ENCODE results near the gene PAK1.

The PAK1 gene

GRCh38 chr11:77442394-77443053 is 31.4 kb downstream of the PAK1 start:
- Histone ChIP-seq H3K27me3 (no peaks in the 10 kb centered on the region), H3K4me3 (no peak overlapping the region), H3K4me2 (no peak overlapping the region), H3K9me3 (no peaks in the 10 kb centered on the region), H3K9ac (no peak overlapping the region), H3K27ac (no peak overlapping the region), H3K4me1 (peaks cover 53% of the 10 kb centered on the region), H4K20me1 (peaks cover 33% of the 10 kb centered on the region), H3K36me3 (0 out of 2 replicates have a peak, but pooled peaks cover 6% of the 10 kb centered on the region)
- TF ChIP-seq Cebpa-rat (IDR thresholded peaks at IDR 0.05) = no peak

DNA sequence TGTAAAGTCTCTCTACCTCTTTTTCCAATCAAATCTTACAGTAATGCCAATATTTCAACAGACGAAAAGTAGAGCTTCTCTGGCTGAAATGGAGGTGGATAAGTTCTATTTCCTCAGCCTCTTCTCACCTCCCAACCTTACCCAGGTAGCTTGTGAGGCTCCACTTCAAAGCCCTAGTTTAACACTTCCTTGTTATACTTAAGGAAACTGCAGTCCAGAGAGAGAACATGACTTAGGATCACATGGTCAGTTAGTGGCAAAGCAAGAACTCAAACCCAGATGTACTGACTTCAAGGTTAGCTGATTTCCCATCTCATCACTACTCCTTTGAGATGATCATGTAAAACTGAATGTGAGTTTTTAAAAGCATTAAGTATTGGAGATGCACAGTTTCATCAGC is 32.5 kb downstream of the PAK1 start:
- H3K4me2 ChIP-seq = no peak overlapping the region; the same call in 1 of the 2 replicates

DNA sequence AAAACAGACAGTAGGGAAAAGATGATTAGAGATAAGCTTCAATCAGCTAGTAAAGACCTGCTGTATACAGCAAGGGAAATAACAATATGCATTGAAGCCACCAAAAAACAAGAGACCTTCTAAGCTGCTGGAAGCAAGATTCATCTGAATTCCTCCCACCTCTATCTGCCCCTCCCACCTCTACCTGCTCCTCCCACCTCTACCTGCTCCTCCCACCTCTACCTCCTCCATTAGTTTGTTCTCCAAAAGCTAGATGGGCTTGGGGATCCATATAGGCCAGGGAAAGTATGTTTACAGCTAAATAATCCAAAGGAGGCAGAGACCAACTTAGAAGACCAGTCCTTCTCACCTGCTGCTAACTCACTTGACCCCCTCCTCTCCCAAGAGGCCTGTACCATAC is 33.2 kb downstream of the PAK1 start:
- Histone ChIP-seq H3K27ac (no peak overlapping the region), H3K4me3 (no peak overlapping the region), H3K4me2 (no peak overlapping the region), H4K20me1 (peaks cover 31% of the 10 kb centered on the region), H3K4me1 (peaks cover 61% of the 10 kb centered on the region), H3K36me3 (0 out of 2 replicates have a peak, but pooled peaks cover 6% of the 10 kb centered on the region), H3K9me3 (no peaks in the 10 kb centered on the region), H3K27me3 (no peaks in the 10 kb centered on the region), H3K9ac (no peak overlapping the region)
- no peak for TF ChIP-seq Cebpa-rat (IDR thresholded peaks at IDR 0.05)

More for the DNA sequence above, 32.5 kb downstream of the PAK1 start:
- H3K36me3 ChIP-seq = 0 out of 2 replicates have a peak, but pooled peaks cover 6% of the 10 kb centered on the region
- peaks cover 59% of the 10 kb centered on the region for H3K4me1 ChIP-seq
- no peak overlapping the region for H3K27ac ChIP-seq
- H3K9ac ChIP-seq = no peak overlapping the region
- H3K9me3 ChIP-seq = no peaks in the 10 kb centered on the region
- no peak overlapping the region for H3K4me3 ChIP-seq
- peaks cover 32% of the 10 kb centered on the region for H4K20me1 ChIP-seq
- TF ChIP-seq Cebpa-rat (IDR thresholded peaks at IDR 0.05) = no peak
- H3K27me3 ChIP-seq = no peaks in the 10 kb centered on the region

DNA sequence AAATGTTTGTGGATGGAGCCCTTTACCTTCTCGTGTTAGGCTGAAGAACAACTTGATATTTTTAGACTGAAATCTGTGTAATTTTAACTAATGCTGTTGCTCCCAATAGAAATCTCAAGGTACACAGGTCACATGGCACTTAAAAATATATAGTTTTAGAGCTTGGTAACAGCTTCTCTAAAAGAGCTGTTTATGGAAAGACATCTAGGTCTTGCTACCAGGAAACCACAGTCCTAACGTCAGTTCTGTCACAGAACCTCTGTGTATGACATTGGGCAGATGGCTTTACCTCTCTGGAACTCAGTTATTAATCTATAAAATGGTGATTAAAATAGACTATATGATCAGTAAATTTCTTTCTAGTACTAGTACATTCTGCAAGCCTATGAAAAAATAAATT is 35.4 kb downstream of the PAK1 start:
- H3K27me3 ChIP-seq = no peaks in the 10 kb centered on the region
- no peaks in the 10 kb centered on the region for H3K9me3 ChIP-seq
- no peak overlapping the region for H3K9ac ChIP-seq
- peaks cover 24% of the 10 kb centered on the region; the same call in 1 of the 2 replicates for H4K20me1 ChIP-seq
- peaks cover 55% of the 10 kb centered on the region for H3K4me1 ChIP-seq
- no peak overlapping the region for H3K4me3 ChIP-seq
- peak overlapping the region; percentile 70 for H3K4me2 ChIP-seq
- 0 out of 2 replicates have a peak, but pooled peaks cover 6% of the 10 kb centered on the region for H3K36me3 ChIP-seq
- TF ChIP-seq Cebpa-rat (IDR thresholded peaks at IDR 0.05) = no peak
- H3K27ac ChIP-seq = peak overlapping the region; percentile 61

DNA sequence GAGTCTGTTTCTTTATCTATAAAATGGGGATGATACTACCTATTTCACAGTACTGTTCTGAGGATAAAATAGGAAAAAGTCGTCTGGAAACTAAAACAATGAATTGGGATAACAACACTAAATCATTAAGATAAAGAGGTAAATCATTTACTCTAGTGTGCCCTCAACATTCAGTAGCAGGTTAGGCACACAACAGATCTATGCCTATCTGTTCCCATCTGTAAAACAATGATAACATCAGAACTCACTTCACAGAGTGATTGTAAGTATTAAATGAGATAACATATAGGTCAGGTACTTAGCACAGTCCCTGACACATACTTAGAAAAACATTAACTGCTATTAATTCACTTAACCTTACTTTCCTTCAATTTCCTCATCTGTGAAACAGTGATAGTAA is 36.9 kb downstream of the PAK1 start:
- Histone ChIP-seq H3K4me2 (peak overlapping the region; percentile 63), H3K9me3 (no peaks in the 10 kb centered on the region), H3K4me1 (peaks cover 55% of the 10 kb centered on the region), H3K4me3 (no peak overlapping the region), H3K9ac (no peak overlapping the region), H3K27ac (no peak overlapping the region), H3K27me3 (no peaks in the 10 kb centered on the region), H3K36me3 (no peaks in the 10 kb centered on the region), H4K20me1 (peaks cover 27% of the 10 kb centered on the region; the same call in 1 of the 2 replicates)
- TF ChIP-seq Cebpa-rat (IDR thresholded peaks at IDR 0.05) = no peak

GRCh38 chr11:77436506-77436905 is 37.4 kb downstream of the PAK1 start:
- Histone ChIP-seq H3K9ac (no peak overlapping the region), H3K4me2 (peak overlapping the region; percentile 63), H3K4me1 (peaks cover 52% of the 10 kb centered on the region), H3K27me3 (no peaks in the 10 kb centered on the region), H4K20me1 (peaks cover 27% of the 10 kb centered on the region; the same call in 1 of the 2 replicates), H3K27ac (peak overlapping the region; percentile 44; the same call in 1 of the 2 replicates), H3K9me3 (no peaks in the 10 kb centered on the region), H3K36me3 (no peaks in the 10 kb centered on the region), H3K4me3 (no peak overlapping the region)
- no peak for TF ChIP-seq Cebpa-rat (IDR thresholded peaks at IDR 0.05)

DNA sequence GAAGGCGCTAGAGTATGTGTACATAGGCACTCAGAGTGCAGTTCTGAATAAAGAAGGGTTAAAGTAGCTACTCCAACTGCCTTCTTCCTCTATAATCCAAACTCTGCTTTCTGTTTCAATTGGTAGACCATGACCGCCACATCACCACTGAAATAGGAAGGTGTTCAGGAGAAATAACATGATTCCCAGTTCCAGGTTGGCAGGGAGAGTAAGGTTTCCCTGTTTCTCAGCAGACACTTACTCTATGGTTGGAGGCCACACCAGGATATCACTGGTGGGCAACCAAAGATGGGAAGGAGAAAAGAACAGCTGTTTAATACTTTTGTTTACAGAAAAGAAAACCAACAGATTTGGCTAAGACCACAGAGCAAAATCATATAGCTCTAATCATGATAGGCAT is 37.9 kb downstream of the PAK1 start:
- TF ChIP-seq Cebpa-rat (IDR thresholded peaks at IDR 0.05) = no peak
- Histone ChIP-seq H3K4me3 (no peak overlapping the region), H3K4me1 (peaks cover 47% of the 10 kb centered on the region), H3K27me3 (no peaks in the 10 kb centered on the region), H3K27ac (peak overlapping the region; percentile 44), H4K20me1 (peaks cover 23% of the 10 kb centered on the region; the same call in 1 of the 2 replicates), H3K36me3 (no peaks in the 10 kb centered on the region), H3K9ac (no peak overlapping the region), H3K9me3 (no peaks in the 10 kb centered on the region), H3K4me2 (peak overlapping the region; percentile 63)

- Histone ChIP-seq H3K9me3 (no peaks in the 10 kb centered on the region), H3K27ac (no peak overlapping the region), H3K27me3 (no peaks in the 10 kb centered on the region), H3K9ac (no peak overlapping the region), H3K4me3 (no peak overlapping the region), H3K4me2 (no peak overlapping the region), H3K4me1 (peaks cover 14% of the 10 kb centered on the region), H3K36me3 (no peaks in the 10 kb centered on the region; the same call in 1 of the 2 replicates), H4K20me1 (peaks cover 33% of the 10 kb centered on the region)
- TF ChIP-seq Cebpa-rat (IDR thresholded peaks at IDR 0.05) = no peak
Observed at GRCh38 chr11:77431813-77432212, 42.1 kb downstream of the PAK1 start.

DNA sequence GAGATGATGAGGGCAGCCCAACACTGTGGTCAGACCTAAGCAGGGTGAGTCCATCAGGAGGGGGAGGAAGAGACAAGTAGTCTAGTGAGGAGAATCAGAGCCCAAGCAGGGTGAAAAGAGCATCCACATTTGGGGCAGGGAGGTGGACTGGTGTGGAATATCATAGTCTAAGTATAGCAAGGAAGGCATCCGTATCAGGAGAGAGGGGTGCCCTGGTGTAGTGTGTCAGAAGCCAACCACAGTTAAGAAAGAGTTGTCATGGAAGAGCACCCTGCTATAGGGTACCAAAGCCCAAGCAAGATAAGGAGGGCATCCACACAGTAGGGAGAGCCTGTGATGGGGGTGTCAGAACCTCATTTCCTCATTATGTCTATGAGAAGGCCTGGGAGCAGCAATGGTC is 45.3 kb downstream of the PAK1 start:
- no peaks in the 10 kb centered on the region; the same call in 1 of the 2 replicates for H3K36me3 ChIP-seq
- no peak overlapping the region for H3K9ac ChIP-seq
- no peaks in the 10 kb centered on the region for H3K4me1 ChIP-seq
- no peak overlapping the region for H3K4me2 ChIP-seq
- H3K27ac ChIP-seq = no peak overlapping the region
- no peaks in the 10 kb centered on the region for H3K9me3 ChIP-seq
- TF ChIP-seq Cebpa-rat (IDR thresholded peaks at IDR 0.05) = no peak
- H4K20me1 ChIP-seq = peaks cover 52% of the 10 kb centered on the region
- no peaks in the 10 kb centered on the region for H3K27me3 ChIP-seq
- no peak overlapping the region for H3K4me3 ChIP-seq

GRCh38 chr11:77425346-77425745 is 48.5 kb downstream of the PAK1 start:
- Histone ChIP-seq H3K27ac (no peak overlapping the region), H3K4me3 (no peak overlapping the region), H3K9ac (no peak overlapping the region), H3K9me3 (no peaks in the 10 kb centered on the region), H3K4me2 (no peak overlapping the region), H4K20me1 (peaks cover 78% of the 10 kb centered on the region), H3K4me1 (peaks cover 7% of the 10 kb centered on the region), H3K27me3 (no peaks in the 10 kb centered on the region), H3K36me3 (no peaks in the 10 kb centered on the region; the same call in 1 of the 2 replicates)
- no peak for TF ChIP-seq Cebpa-rat (IDR thresholded peaks at IDR 0.05)

Measured in BLaER1 (cell line).